Endothelial cell of umbilical vein (primary cell): ENCODE data around the gene MYL11. TPM values are rescaled to one million over a fixed set of nuclear protein-coding genes. Genes with fewer than 3 reads are reported as not detected.
"Not testable (repeated sequence)": the region's sequence is repeated elsewhere in the genome, so short reads cannot be mapped to it uniquely, and the experiment has no call there.

Source experiments
- BruUV-seq: library from RNA; stranded (reverse); fragments of 400-500 nt; replicated peaks from 2 replicates; lab custom pipeline; 2021; lab: Mats Ljungman, UMichigan
- CTCF ChIA-PET: fragments of 300-600, 350-600 bp; sonication (Branson Sonifier 250); formaldehyde crosslinking; loops from one replicate; lab custom pipeline; 2021; ENCODE audit warnings: antibody characterized with exemption, inconsistent platforms; lab: Charles Lee
- POLR2A ChIA-PET: fragments of 300-600, 350-600 bp; sonication (Branson Sonifier 250); formaldehyde crosslinking; loops from one replicate; lab custom pipeline; 2021; ENCODE audit warnings: antibody characterized with exemption, inconsistent platforms; lab: Charles Lee
- DNase-seq: peaks from one replicate; pipeline ENCODE4 v3.0.0-alpha.2; 2011; ENCODE audit warnings: low read depth, low spot score
- FAIRE-seq: peaks from 2 replicates; lab custom pipeline; 2011; peaks lifted over from hg19 to GRCh38; lab: Jason Lieb, UNC
- H2AFZ ChIP-seq: 2 replicates; pipeline ENCODE4 v1.6.0; 2012; ENCODE audit warnings: low read depth, low read length, control low read depth, inconsistent platforms
- H3K27ac ChIP-seq: 2 replicates; pipeline ENCODE4 v1.5.1; 2011; ENCODE audit warnings: low read depth, mild to moderate bottlenecking, control low read depth, low read length, moderate library complexity; ENCODE audit not compliant: insufficient read depth
- H3K27me3 ChIP-seq, 2 experiments: 2 replicates each; pipeline versions ENCODE4 v1.6.0 to v1.6.1; 2011; ENCODE audit warnings: low read length in 2 of 2, mixed read lengths in 1 of 2; ENCODE audit not compliant: control insufficient read depth in 2 of 2, insufficient read depth in 2 of 2
- H3K36me3 ChIP-seq, 2 experiments: 2 replicates in 1 of 2; 3 replicates in 1 of 2; pipeline ENCODE4 v1.5.1; 2011; ENCODE audit warnings: low read length in 2 of 2, mild to moderate bottlenecking in 1 of 2, moderate library complexity in 1 of 2; ENCODE audit not compliant: control insufficient read depth in 2 of 2, insufficient read depth in 2 of 2; ENCODE audit errors: extremely low read depth in 1 of 2
- H3K4me1 ChIP-seq: 3 replicates; pipeline ENCODE4 v1.5.1; 2011; ENCODE audit warnings: mild to moderate bottlenecking, low read length; ENCODE audit not compliant: control insufficient read depth, insufficient read depth; ENCODE audit errors: extremely low read depth
- H3K4me2 ChIP-seq: 2 replicates; pipeline ENCODE4 v1.6.1; 2011; ENCODE audit warnings: low read length, control low read depth, mixed read lengths; ENCODE audit not compliant: insufficient read depth
- H3K4me3 ChIP-seq, 3 experiments: fragments of 200-600 bp in 1 of 3; sonication (generic), shearing (Covaris generic) in 1 of 3; replicated peaks in 1 of 3; 2 replicates each; pipeline ENCODE4 v1.5.1; 2011 to 2016; ENCODE audit warnings: control low read depth in 3 of 3, low read length in 3 of 3, mild to moderate bottlenecking in 2 of 3, inconsistent platforms in 1 of 3, low read depth in 1 of 3, moderate library complexity in 1 of 3; ENCODE audit not compliant: insufficient read depth in 1 of 3
- H3K79me2 ChIP-seq: 2 replicates; pipeline ENCODE4 v1.6.0; 2012; ENCODE audit warnings: low read length, inconsistent platforms; ENCODE audit not compliant: control insufficient read depth, insufficient read depth
- H3K9ac ChIP-seq: replicated peaks from 2 replicates; pipeline ENCODE3; 2011; ENCODE audit warnings: low read length, control low read depth; ENCODE audit not compliant: insufficient read depth; ENCODE audit errors: extremely low read depth
- H3K9me1 ChIP-seq: replicated peaks from 3 replicates; pipeline ENCODE4 v1.6.0; 2011; ENCODE audit warnings: mild to moderate bottlenecking, low read length; ENCODE audit not compliant: control insufficient read depth, insufficient read depth; ENCODE audit errors: extremely low read depth
- H3K9me3 ChIP-seq: replicated peaks from 2 replicates; pipeline ENCODE4 v1.5.1; 2012; ENCODE audit warnings: low read length, inconsistent platforms; ENCODE audit not compliant: control insufficient read depth, insufficient read depth
- H4K20me1 ChIP-seq: replicated peaks from 2 replicates; pipeline ENCODE3; 2011; ENCODE audit warnings: mild to moderate bottlenecking, low read length; ENCODE audit not compliant: control insufficient read depth, insufficient read depth; ENCODE audit errors: extremely low read depth
- EZH2 ChIP-seq: IDR thresholded peaks from 2 replicates; pipeline ENCODE4 v1.6.1; 2012; ENCODE audit warnings: borderline replicate concordance, low read depth, mild to moderate bottlenecking, moderate library complexity, low read length, inconsistent platforms; ENCODE audit not compliant: severe bottlenecking
- FOS ChIP-seq: IDR thresholded peaks from 2 replicates; pipeline ENCODE4 v1.6.1; 2011; ENCODE audit warnings: mild to moderate bottlenecking, low read length, moderate library complexity, borderline replicate concordance; ENCODE audit not compliant: insufficient read depth
- GATA2 ChIP-seq: IDR thresholded peaks from 2 replicates; pipeline ENCODE4 v1.7.0; 2011; ENCODE audit warnings: low read depth, mild to moderate bottlenecking, moderate library complexity, mixed read lengths, low read length; ENCODE audit not compliant: insufficient read length, insufficient read depth
- JUN ChIP-seq: IDR thresholded peaks from 2 replicates; pipeline ENCODE4 v1.6.1; 2011; ENCODE audit warnings: borderline replicate concordance, low read depth; ENCODE audit not compliant: insufficient read length, insufficient read depth
- MAX ChIP-seq: IDR thresholded peaks from 2 replicates; pipeline ENCODE4 v1.6.1; 2011; ENCODE audit not compliant: insufficient read depth, insufficient read length
- MYC ChIP-seq: IDR thresholded peaks from one replicate; pipeline ENCODE4 v1.6.1; 2011; ENCODE audit warnings: mild to moderate bottlenecking, low read depth, low read length
- POLR2A ChIP-seq: IDR thresholded peaks from 2 replicates; pipeline ENCODE4 v1.6.1; 2012; ENCODE audit warnings: low read depth, mild to moderate bottlenecking, control low read depth, low read length
- POLR2AphosphoS5 ChIP-seq: IDR thresholded peaks from 2 replicates; pipeline ENCODE4 v1.6.1; 2012; ENCODE audit warnings: low read depth, mild to moderate bottlenecking, control low read depth, low read length, moderate library complexity; ENCODE audit not compliant: insufficient read depth
- dilution Hi-C: fragments of 300-500 bp; cut with MboI; formaldehyde crosslinking; loops from one replicate; pipeline ENCODE4 v1.15.0; 2019; ENCODE audit warnings: low sequenced_read_pairs; ENCODE audit not compliant: extremely low pct_ligation_motif_present
- intact Hi-C: fragments of 100-400 bp; cut with micrococcal nuclease; formaldehyde crosslinking; loops from one replicate; pipeline ENCODE4 v1.10.0; 2022
- polyA plus RNA-seq, 4 experiments: library from polyadenylated mRNA; depleted of rRNA in 3 of 4; stranded (reverse) in 3 of 4; unstranded in 1 of 4; fragments of >200 nt; gene quantifications; 2 replicates each; pipeline versions ENCODE4 v1.2.1 to v1.2.3, GENCODE V29; 2011 to 2012; ENCODE audit warnings: missing spikeins in 1 of 4
- total RNA-seq: library from RNA; stranded (reverse); gene quantifications from 2 replicates; pipeline ENCODE4 v1.2.3, GENCODE V29; 2021
- TF ChIP-seq, protein P1 (sequence below), 2 donors: IDR thresholded peaks; 1 replicate in 1 of 2; 2 replicates in 1 of 2; pipeline ENCODE4 v1.5.1; 2011; ENCODE audit warnings: low read length in 2 of 2, mild to moderate bottlenecking in 2 of 2, moderate library complexity in 2 of 2, control low read depth in 1 of 2, inconsistent platforms in 1 of 2, low read depth in 1 of 2; ENCODE audit not compliant: insufficient read depth in 1 of 2; ENCODE audit errors: extremely low read depth in 1 of 2

Gene MYL11
- total and polyA plus RNA-seq, 2 donors (not counting 3 experiments of a cell fraction or from before 2014, with no cell fraction given): 1.3 TPM; not detected in 1

DNA sequence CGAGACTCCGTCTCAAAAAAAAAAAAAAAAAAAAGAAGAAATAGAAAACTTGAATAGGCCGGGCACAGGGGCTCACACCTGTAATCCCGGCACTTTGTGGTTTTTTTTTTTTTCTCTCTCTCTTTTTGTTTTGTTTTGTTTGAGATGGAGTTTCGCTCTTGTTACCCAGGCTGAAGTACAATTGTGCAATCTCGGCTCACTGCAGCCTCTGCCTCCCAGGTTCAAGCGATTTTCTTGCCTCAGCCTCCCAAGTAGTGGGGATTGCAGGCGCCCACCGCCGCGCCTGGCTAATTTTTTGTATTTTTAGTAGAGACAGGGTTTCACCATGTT lies 31.1 kb upstream of the MYL11 start:
- FAIRE-seq, DNase-seq, H3K4me1 ChIP-seq, H3K9ac ChIP-seq, H3K9me3 ChIP-seq, H3K79me2 ChIP-seq, H3K4me2 ChIP-seq, H3K27ac ChIP-seq, BruUV-seq, POLR2A ChIA-PET, H4K20me1 ChIP-seq, H2AFZ ChIP-seq, intact Hi-C loops, dilution Hi-C loops, CTCF ChIA-PET, H3K36me3 ChIP-seq, H3K9me1 ChIP-seq, H3K4me3 ChIP-seq, H3K27me3 ChIP-seq: not testable (repeated sequence)

- H3K9me3 ChIP-seq: no peaks in the 10 kb centered on the region
- no peak overlapping the region for H3K27ac ChIP-seq
- H3K9me1 ChIP-seq: no peaks in the 10 kb centered on the region
- no peak for FAIRE-seq
- H3K4me2 ChIP-seq: no peak overlapping the region
- intact Hi-C loops: no loop called here
- CTCF ChIA-PET: no interaction called here
- H3K27me3 ChIP-seq: no peaks in the 10 kb centered on the region
- DNase-seq: no peak
- H4K20me1 ChIP-seq: no peaks in the 10 kb centered on the region
- dilution Hi-C loops: no loop called here
- H3K9ac ChIP-seq: no peak overlapping the region
- peaks cover 6 to 8% of the 10 kb centered on the region in 2 experiments for H3K36me3 ChIP-seq
- no peak overlapping the region for H3K4me3 ChIP-seq
- POLR2A ChIA-PET: interaction anchor here (0.7 kb wide), 1 partner anchor 58 kb away, joined by 3 read pairs; no protein-coding TSS in a partner anchor
- no peaks in the 10 kb centered on the region for H3K4me1 ChIP-seq
- no TSS peak for BruUV-seq
- H2AFZ ChIP-seq: no peak overlapping the region
- no peaks in the 10 kb centered on the region for H3K79me2 ChIP-seq
- TF ChIP-seq POLR2A (no peak), MYC (no peak), GATA2 (no peak), JUN (no peak), POLR2AphosphoS5 (no peak), MAX (no peak), EZH2 (no peak), FOS (no peak)
- TF ChIP-seq, protein P1, sequence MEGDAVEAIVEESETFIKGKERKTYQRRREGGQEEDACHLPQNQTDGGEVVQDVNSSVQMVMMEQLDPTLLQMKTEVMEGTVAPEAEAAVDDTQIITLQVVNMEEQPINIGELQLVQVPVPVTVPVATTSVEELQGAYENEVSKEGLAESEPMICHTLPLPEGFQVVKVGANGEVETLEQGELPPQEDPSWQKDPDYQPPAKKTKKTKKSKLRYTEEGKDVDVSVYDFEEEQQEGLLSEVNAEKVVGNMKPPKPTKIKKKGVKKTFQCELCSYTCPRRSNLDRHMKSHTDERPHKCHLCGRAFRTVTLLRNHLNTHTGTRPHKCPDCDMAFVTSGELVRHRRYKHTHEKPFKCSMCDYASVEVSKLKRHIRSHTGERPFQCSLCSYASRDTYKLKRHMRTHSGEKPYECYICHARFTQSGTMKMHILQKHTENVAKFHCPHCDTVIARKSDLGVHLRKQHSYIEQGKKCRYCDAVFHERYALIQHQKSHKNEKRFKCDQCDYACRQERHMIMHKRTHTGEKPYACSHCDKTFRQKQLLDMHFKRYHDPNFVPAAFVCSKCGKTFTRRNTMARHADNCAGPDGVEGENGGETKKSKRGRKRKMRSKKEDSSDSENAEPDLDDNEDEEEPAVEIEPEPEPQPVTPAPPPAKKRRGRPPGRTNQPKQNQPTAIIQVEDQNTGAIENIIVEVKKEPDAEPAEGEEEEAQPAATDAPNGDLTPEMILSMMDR (IDR thresholded peaks at IDR 0.05; ENCODE audit: extremely low read depth in 1 of 2, insufficient read depth in 1 of 2, low read depth in 1 of 2, low read length in 2 of 2): no peak
Observed at GRCh38 chr16:30346286-30346685, 28.3 kb upstream of the MYL11 start.
